Measurements from ENCODE around the gene PIR. TPM values are rescaled to one million over a fixed set of nuclear protein-coding genes. Genes with fewer than 3 reads are reported as not detected.

PIR gene
- polyA plus RNA-seq, 2 donors: 17.0 to 38.1 TPM

DNA sequence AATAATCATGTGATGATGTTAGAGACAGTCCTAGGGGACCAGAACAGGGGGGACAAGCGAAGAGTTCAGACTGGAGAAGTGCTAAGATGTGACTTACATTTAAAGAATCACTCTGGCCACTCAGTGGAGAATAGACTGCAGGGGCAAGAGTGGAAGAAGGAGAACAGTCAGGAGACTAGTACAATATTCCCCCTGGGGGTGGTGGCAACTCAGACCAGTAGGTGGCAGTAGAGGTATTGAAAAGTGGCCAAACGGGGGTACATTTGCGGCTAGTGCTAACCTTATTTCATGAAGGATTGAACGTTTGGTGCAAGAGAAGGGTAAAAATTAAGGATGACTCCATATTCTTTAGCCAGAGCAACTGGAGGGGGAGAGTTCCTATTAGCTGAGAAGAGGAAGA lies 4.7 kb upstream of the PIR start:
- Histone ChIP-seq H3K9me3 (ENCODE audit: control insufficient read depth in 2 of 2, insufficient read depth in 1 of 2, low read depth in 1 of 2, low read length in 1 of 2) (no peaks in the 10 kb centered on the region), H3K27me3 (ENCODE audit: control insufficient read depth in 1 of 2, insufficient read depth in 2 of 2, low read length in 2 of 2) (peaks cover 0 to 9% of the 10 kb centered on the region in 2 donors), H3K36me3 (ENCODE audit: control insufficient read depth in 2 of 2, insufficient read depth in 2 of 2, low read length in 1 of 2) (no peaks in the 10 kb centered on the region), H3K27ac (ENCODE audit: low read depth in 2 of 2, low read length in 1 of 2) (no peak overlapping the region), H3K4me3 (ENCODE audit: low read depth in 1 of 2, low read length in 2 of 2) (no peak overlapping the region), H3K4me1 (ENCODE audit: control insufficient read depth in 2 of 2, insufficient read depth in 2 of 2, low read length in 1 of 2) (peaks cover 0 to 2% of the 10 kb centered on the region in 2 donors)
- 14 to 20% methylated on average over 4 of the region's 4 CpGs for WGBS, 2 donors

DNA sequence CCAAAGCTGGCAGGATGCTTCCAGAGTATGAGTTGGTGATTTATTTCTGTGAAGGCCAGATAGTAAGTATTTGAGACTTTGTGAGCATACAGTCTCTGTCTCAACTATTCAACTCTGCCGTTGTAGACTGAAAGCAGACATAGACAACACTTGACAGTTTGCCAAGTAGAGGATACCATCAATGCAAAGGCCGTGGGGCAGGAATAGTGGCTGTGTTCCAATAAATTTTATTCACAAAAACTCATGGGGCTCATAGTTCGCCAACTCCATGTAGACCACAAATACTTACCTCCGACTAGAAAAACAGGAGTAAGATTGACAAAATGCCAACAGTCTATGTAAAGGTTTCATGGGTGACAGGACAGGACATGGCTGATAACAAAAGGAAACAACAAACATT lies 3.7 kb upstream of the PIR start:
- Histone ChIP-seq H3K4me3 (ENCODE audit: low read depth in 1 of 2, low read length in 2 of 2) (no peak overlapping the region), H3K4me1 (ENCODE audit: control insufficient read depth in 2 of 2, insufficient read depth in 2 of 2, low read length in 1 of 2) (peaks cover 0 to 2% of the 10 kb centered on the region in 2 donors), H3K36me3 (ENCODE audit: control insufficient read depth in 2 of 2, insufficient read depth in 2 of 2, low read length in 1 of 2) (no peaks in the 10 kb centered on the region), H3K9me3 (ENCODE audit: control insufficient read depth in 2 of 2, insufficient read depth in 1 of 2, low read depth in 1 of 2, low read length in 1 of 2) (no peaks in the 10 kb centered on the region), H3K27me3 (ENCODE audit: control insufficient read depth in 1 of 2, insufficient read depth in 2 of 2, low read length in 2 of 2) (peaks cover 0 to 9% of the 10 kb centered on the region in 2 donors), H3K27ac (ENCODE audit: low read depth in 2 of 2, low read length in 1 of 2) (peak overlapping the region in 1 of 2 donors; percentile 6)
- WGBS, 2 donors: 38 to 48% methylated on average over 4 of the region's 4 CpGs

DNA sequence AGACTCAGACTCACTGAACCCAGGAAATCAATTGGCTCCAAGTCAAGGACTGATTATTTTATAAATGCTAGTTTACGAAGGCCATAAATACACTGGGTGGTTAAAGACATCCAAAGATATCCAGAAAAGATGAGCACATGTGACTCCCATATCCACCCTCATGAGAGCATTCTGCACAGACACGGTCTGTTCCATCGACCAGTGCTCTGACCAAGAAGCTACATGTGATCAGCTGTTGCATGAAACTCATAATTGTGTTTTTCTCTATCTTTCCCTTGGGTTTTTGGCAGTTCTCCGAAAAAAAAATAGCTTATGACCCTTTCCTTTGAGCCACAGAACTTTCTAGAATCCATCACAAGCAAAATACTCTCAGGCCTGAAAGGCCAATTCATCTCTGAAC lies 2.7 kb upstream of the PIR start:
- 78 to 86% methylated on average over 4 of the region's 4 CpGs for WGBS, 2 donors
- Histone ChIP-seq H3K27me3 (ENCODE audit: control insufficient read depth in 1 of 2, insufficient read depth in 2 of 2, low read length in 2 of 2) (peaks cover 0 to 9% of the 10 kb centered on the region in 2 donors), H3K4me3 (ENCODE audit: low read depth in 1 of 2, low read length in 2 of 2) (no peak overlapping the region), H3K4me1 (ENCODE audit: control insufficient read depth in 2 of 2, insufficient read depth in 2 of 2, low read length in 1 of 2) (peaks cover 0 to 2% of the 10 kb centered on the region in 2 donors), H3K9me3 (ENCODE audit: control insufficient read depth in 2 of 2, insufficient read depth in 1 of 2, low read depth in 1 of 2, low read length in 1 of 2) (no peaks in the 10 kb centered on the region), H3K27ac (ENCODE audit: low read depth in 2 of 2, low read length in 1 of 2) (no peak overlapping the region), H3K36me3 (ENCODE audit: control insufficient read depth in 2 of 2, insufficient read depth in 2 of 2, low read length in 1 of 2) (no peaks in the 10 kb centered on the region)

DNA sequence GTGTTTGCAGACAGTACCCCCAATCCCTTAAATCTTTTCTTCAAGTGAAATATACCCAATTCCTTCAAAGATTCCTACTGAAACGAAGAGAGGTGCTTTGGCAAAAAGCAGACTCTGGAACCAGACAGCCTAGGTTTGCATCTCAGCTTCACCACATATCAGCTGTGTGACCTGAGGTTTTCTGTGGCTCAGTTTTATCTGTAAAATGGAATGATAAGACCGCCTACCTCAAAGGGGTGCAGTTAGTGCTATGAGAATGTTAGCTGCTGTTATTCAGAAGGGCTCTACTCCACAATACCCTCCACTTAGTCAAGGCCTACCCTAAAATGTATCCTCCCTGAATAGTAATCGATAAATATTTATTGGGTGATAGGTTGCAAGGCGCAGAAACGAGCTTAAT lies 664 bp downstream of the PIR start:
- Histone ChIP-seq H3K27ac (ENCODE audit: low read depth in 2 of 2, low read length in 1 of 2) (peak overlapping the region in 1 of 2 donors; percentile 85), H3K36me3 (ENCODE audit: control insufficient read depth in 2 of 2, insufficient read depth in 2 of 2, low read length in 1 of 2) (no peaks in the 10 kb centered on the region), H3K9me3 (ENCODE audit: control insufficient read depth in 2 of 2, insufficient read depth in 1 of 2, low read depth in 1 of 2, low read length in 1 of 2) (no peaks in the 10 kb centered on the region), H3K4me3 (ENCODE audit: low read depth in 1 of 2, low read length in 2 of 2) (peak overlapping the region; percentile 13 to 55), H3K27me3 (ENCODE audit: control insufficient read depth in 1 of 2, insufficient read depth in 2 of 2, low read length in 2 of 2) (peaks cover 0 to 5% of the 10 kb centered on the region in 2 donors), H3K4me1 (ENCODE audit: control insufficient read depth in 2 of 2, insufficient read depth in 2 of 2, low read length in 1 of 2) (peaks cover 0 to 2% of the 10 kb centered on the region in 2 donors)
- 43 to 63% methylated on average over 5 of the region's 5 CpGs for WGBS, 2 donors

DNA sequence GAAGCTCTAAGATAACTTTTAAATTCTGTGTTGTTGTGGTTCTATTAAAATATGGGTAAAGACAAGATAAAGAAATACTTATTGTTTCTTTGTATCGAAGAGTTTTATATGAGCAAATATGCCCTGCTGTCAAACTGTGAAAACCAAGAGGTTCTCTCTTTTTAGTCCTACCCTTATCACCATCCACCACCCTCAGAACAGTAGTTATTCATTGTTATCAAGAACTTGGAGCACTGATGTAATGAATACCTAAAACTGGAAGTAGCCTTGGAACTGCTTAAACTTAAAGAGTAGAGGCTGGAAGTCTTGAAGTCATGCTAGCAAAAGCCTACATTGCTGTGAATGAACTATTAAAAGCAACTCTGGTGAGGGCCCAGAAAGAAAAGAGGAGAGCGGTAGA lies 9.2 kb downstream of the PIR start:
- 94 to 98% methylated on average over 2 of the region's 2 CpGs for WGBS, 2 donors
- H3K36me3 ChIP-seq (ENCODE audit: control insufficient read depth in 2 of 2, insufficient read depth in 2 of 2, low read length in 1 of 2): no peaks in the 10 kb centered on the region
- H3K4me1 ChIP-seq (ENCODE audit: control insufficient read depth in 2 of 2, insufficient read depth in 2 of 2, low read length in 1 of 2): no peaks in the 10 kb centered on the region

DNA sequence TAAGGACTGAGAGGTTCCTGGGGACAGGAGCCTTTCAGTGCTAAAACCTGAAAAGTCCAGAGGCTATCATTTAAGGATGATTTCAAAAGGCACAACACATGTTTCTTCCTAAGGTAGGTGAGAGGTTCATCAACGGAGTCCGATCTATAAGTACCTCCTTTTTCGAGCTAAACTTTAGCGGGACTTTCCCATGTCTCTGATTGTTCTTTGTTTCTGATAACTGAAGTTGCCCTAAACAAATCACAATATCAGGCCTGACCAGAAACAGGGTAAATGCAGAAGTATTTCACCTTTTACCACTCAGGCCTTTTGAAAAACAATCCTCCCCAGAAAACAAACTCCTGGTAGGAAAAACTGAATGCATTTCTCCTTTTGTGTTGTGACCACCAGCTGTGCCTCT lies 17.6 kb downstream of the PIR start:
- Histone ChIP-seq H3K4me3 (ENCODE audit: low read depth in 1 of 2, low read length in 2 of 2) (no peak overlapping the region), H3K4me1 (ENCODE audit: control insufficient read depth in 2 of 2, insufficient read depth in 2 of 2, low read length in 1 of 2) (no peaks in the 10 kb centered on the region), H3K27ac (ENCODE audit: low read depth in 2 of 2, low read length in 1 of 2) (peak overlapping the region; percentile 53 to 59), H3K9me3 (ENCODE audit: control insufficient read depth in 2 of 2, insufficient read depth in 1 of 2, low read depth in 1 of 2, low read length in 1 of 2) (no peaks in the 10 kb centered on the region), H3K27me3 (ENCODE audit: control insufficient read depth in 1 of 2, insufficient read depth in 2 of 2, low read length in 2 of 2) (no peaks in the 10 kb centered on the region), H3K36me3 (ENCODE audit: control insufficient read depth in 2 of 2, insufficient read depth in 2 of 2, low read length in 1 of 2) (no peaks in the 10 kb centered on the region)
- 42 to 62% methylated on average over 4 of the region's 4 CpGs for WGBS, 2 donors

More for the DNA sequence above, 9.2 kb downstream of the PIR start:
- no peak overlapping the region for H3K27ac ChIP-seq (ENCODE audit: low read depth in 2 of 2, low read length in 1 of 2)
- peaks cover 0 to 2% of the 10 kb centered on the region in 2 donors for H3K27me3 ChIP-seq (ENCODE audit: control insufficient read depth in 1 of 2, insufficient read depth in 2 of 2, low read length in 2 of 2)
- no peak overlapping the region for H3K4me3 ChIP-seq (ENCODE audit: low read depth in 1 of 2, low read length in 2 of 2)
- no peaks in the 10 kb centered on the region for H3K9me3 ChIP-seq (ENCODE audit: control insufficient read depth in 2 of 2, insufficient read depth in 1 of 2, low read depth in 1 of 2, low read length in 1 of 2)

DNA sequence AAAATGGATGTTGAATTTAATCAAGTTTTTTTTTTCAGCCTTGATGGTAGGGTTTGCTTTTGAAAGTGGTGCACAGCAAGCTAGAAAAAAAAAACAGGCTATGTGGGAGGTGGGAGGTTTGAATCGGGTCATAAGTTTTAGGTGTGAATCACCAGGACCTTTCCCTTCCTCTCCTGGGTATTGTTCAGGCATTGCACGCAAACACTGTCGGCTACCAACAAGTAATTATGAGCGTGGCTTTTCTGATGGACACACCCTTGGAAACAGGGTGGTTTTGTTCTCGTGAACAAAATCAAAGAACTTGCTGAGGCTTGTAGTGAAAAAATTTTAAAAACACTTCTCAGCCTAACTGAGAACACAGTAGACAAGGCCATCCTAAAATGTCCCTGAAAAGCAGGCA lies 18.1 kb downstream of the PIR start:
- H3K9me3 ChIP-seq (ENCODE audit: control insufficient read depth in 2 of 2, insufficient read depth in 1 of 2, low read depth in 1 of 2, low read length in 1 of 2): no peaks in the 10 kb centered on the region
- WGBS, 2 donors: 42 to 61% methylated on average over 5 of the region's 5 CpGs
- H3K27ac ChIP-seq (ENCODE audit: low read depth in 2 of 2, low read length in 1 of 2): peak overlapping the region; percentile 53 to 59
- no peaks in the 10 kb centered on the region for H3K36me3 ChIP-seq (ENCODE audit: control insufficient read depth in 2 of 2, insufficient read depth in 2 of 2, low read length in 1 of 2)
- no peaks in the 10 kb centered on the region for H3K27me3 ChIP-seq (ENCODE audit: control insufficient read depth in 1 of 2, insufficient read depth in 2 of 2, low read length in 2 of 2)
- H3K4me3 ChIP-seq (ENCODE audit: low read depth in 1 of 2, low read length in 2 of 2): no peak overlapping the region
- no peaks in the 10 kb centered on the region for H3K4me1 ChIP-seq (ENCODE audit: control insufficient read depth in 2 of 2, insufficient read depth in 2 of 2, low read length in 1 of 2)

DNA sequence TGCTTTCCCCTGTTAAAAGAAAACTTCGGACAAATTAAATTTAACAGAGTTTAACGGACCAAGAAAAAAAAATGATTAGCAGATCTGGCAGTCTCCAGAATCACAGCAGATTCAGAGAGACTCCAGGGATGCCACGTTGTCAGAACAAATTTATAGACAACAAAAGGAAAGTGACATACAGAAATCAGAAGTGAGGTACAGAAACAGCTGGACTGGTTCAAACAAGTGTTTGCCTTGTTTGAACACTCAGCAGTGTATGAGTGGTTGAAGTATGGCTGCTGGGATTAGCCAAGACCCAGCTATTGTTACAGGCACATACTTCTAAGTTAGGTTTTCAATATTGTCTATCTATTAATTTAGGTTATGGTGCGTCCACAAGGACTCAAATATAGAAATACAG lies 19.1 kb downstream of the PIR start:
- 75 to 81% methylated on average over 4 of the region's 4 CpGs for WGBS, 2 donors
- no peaks in the 10 kb centered on the region for H3K9me3 ChIP-seq (ENCODE audit: control insufficient read depth in 2 of 2, insufficient read depth in 1 of 2, low read depth in 1 of 2, low read length in 1 of 2)
- no peaks in the 10 kb centered on the region for H3K36me3 ChIP-seq (ENCODE audit: control insufficient read depth in 2 of 2, insufficient read depth in 2 of 2, low read length in 1 of 2)
- no peaks in the 10 kb centered on the region for H3K4me1 ChIP-seq (ENCODE audit: control insufficient read depth in 2 of 2, insufficient read depth in 2 of 2, low read length in 1 of 2)
- no peak overlapping the region for H3K4me3 ChIP-seq (ENCODE audit: low read depth in 1 of 2, low read length in 2 of 2)
- H3K27me3 ChIP-seq (ENCODE audit: control insufficient read depth in 1 of 2, insufficient read depth in 2 of 2, low read length in 2 of 2): no peaks in the 10 kb centered on the region
- H3K27ac ChIP-seq (ENCODE audit: low read depth in 2 of 2, low read length in 1 of 2): peak overlapping the region in 1 of 2 donors; percentile 27

DNA sequence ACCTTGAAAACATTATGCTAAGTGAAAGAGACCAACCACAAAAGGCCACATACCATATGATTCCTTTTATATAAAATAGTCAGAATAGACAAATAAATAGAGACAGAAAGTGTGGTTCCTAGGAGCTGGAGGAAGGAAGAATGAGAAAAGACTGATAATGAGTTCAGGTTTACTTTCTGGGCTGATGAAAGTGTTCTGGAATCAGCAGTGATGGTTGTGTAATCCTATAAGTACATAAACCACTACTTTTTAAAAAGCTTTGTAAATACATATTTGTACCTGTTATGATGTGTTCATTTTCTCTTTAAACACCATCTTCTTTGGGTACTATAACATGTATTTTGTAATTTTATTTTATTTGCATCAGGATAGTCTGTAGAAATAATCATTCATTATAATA lies 20.6 kb downstream of the PIR start:
- no peak overlapping the region for H3K4me3 ChIP-seq (ENCODE audit: low read depth in 1 of 2, low read length in 2 of 2)
- no peak overlapping the region for H3K27ac ChIP-seq (ENCODE audit: low read depth in 2 of 2, low read length in 1 of 2)
- no peaks in the 10 kb centered on the region for H3K4me1 ChIP-seq (ENCODE audit: control insufficient read depth in 2 of 2, insufficient read depth in 2 of 2, low read length in 1 of 2)
- H3K36me3 ChIP-seq (ENCODE audit: control insufficient read depth in 2 of 2, insufficient read depth in 2 of 2, low read length in 1 of 2): no peaks in the 10 kb centered on the region
- no peaks in the 10 kb centered on the region for H3K27me3 ChIP-seq (ENCODE audit: control insufficient read depth in 1 of 2, insufficient read depth in 2 of 2, low read length in 2 of 2)
- H3K9me3 ChIP-seq (ENCODE audit: control insufficient read depth in 2 of 2, insufficient read depth in 1 of 2, low read depth in 1 of 2, low read length in 1 of 2): no peaks in the 10 kb centered on the region

DNA sequence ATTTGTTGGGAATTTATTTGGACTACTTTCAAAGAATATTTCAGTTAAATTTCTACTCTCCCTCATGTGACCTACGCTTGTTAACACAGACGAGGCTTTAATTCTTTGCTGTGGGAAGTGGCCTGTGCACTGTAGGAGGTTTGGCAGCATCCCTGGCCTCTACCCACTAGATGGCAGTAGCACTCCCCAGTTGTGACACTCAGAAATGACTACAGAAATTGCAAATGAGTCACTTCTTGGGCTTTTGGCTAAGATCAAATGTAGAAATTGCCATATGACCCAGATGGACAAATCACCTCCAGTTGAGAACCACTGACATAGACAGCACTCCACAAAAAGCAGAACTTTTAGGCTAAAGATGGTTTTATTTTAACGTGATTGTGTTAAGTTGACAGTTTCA lies 22.1 kb downstream of the PIR start:
- Histone ChIP-seq H3K4me3 (ENCODE audit: low read depth in 1 of 2, low read length in 2 of 2) (no peak overlapping the region), H3K9me3 (ENCODE audit: control insufficient read depth in 2 of 2, insufficient read depth in 1 of 2, low read depth in 1 of 2, low read length in 1 of 2) (no peaks in the 10 kb centered on the region), H3K27me3 (ENCODE audit: control insufficient read depth in 1 of 2, insufficient read depth in 2 of 2, low read length in 2 of 2) (no peaks in the 10 kb centered on the region), H3K36me3 (ENCODE audit: control insufficient read depth in 2 of 2, insufficient read depth in 2 of 2, low read length in 1 of 2) (no peaks in the 10 kb centered on the region), H3K27ac (ENCODE audit: low read depth in 2 of 2, low read length in 1 of 2) (no peak overlapping the region), H3K4me1 (ENCODE audit: control insufficient read depth in 2 of 2, insufficient read depth in 2 of 2, low read length in 1 of 2) (no peaks in the 10 kb centered on the region)
- 19 to 20% methylated on average over 3 of the region's 3 CpGs for WGBS, 2 donors
